HG02938 (cell line): Measurements from ENCODE around the gene ZFR.
"Not testable (repeated sequence)": the region's sequence is repeated elsewhere in the genome, so short reads cannot be mapped to it uniquely, and the experiment has no call there.

ENCODE experiments used
- ATAC-seq: cut with Tn5 transposase; IDR thresholded peaks from one replicate; pipeline ENCODE4 v1.9.1; 2021; ENCODE audit warnings: mild to moderate bottlenecking, moderate library complexity; ENCODE audit not compliant: unreplicated experiment

The ZFR gene

GRCh38 chr5:32413466-32414263 is 30.9 kb downstream of the ZFR start:
- ATAC-seq: no peak

DNA sequence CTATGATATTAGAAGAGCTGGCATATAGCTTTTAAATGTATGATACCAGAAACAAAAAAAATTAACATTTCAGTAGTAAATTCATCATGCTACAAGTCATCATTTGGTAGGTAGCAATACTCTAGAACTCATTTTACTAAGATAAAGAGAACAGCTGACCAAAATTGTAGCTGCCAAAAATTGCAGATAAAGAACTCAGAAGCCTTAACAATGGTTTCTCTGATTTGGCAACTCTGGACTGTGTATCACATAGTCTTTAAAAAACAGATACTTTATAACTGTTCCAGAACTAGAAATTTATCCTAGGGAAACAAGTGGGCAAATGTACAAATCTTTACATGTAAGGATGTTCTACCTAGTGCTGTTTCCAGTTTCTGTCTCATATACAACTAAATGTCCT is 33.9 kb downstream of the ZFR start:
- no peak for ATAC-seq

DNA sequence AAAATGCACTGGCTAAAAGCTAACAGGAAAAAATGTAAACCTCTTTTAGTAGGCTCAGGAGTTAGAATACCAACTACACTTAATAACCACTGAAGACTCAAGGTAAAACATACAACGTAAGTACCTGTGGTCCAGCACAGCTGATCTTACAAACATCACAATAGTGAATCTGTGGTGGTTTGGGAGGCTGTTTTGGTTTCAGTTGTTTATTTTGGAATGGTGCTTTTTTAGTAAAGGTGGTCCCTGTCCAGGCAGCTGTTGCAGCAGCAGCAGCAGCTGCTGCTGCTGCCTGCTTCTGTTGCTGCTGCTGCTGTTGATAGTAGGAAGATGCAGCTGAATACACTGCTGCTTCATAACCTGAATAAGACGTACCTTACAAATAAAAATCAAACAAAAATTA is 37.9 kb downstream of the ZFR start:
- no peak for ATAC-seq

- no peak for ATAC-seq
These were observed 39.0 kb downstream of the ZFR start for GRCh38 chr5:32405507-32405906.

DNA sequence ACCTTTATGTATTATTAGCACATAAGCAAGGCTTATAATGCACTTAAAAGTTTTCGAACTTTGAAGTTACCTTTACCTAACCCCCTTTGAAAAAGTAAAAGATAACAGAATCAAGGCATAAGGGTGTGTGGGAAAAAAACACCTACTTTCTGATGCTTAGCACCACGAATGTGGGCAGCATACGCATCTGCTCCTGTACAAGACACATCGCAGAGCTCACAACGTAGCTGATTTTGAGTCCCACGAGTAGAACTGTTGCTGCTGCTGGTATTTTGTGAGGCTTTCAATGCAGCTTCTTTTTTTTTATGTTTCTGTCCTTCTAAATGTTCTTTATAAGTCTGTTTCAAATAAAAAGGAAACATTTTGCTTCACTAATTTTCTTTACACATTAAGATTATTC is 40.8 kb downstream of the ZFR start:
- ATAC-seq: no peak

DNA sequence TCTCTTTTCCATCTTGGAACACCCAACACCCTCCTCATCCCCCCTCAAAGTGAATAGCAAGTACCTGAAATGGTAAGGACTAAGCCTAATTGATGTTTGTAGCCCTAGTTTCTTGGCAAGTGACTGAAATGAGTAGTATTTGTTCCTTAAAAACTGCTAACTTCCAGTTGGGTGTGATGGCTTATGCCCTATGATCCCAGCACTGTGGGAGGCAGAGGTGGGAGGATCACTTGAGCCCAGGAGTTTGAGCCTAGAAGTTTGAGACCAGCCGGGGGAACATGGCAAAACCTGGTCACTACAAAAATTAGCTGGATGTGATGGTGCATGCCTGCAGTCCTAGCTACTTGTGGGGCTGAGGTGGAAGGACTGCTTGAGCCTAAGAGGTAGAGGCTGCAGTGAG is 44.1 kb downstream of the ZFR start:
- no peak for ATAC-seq

DNA sequence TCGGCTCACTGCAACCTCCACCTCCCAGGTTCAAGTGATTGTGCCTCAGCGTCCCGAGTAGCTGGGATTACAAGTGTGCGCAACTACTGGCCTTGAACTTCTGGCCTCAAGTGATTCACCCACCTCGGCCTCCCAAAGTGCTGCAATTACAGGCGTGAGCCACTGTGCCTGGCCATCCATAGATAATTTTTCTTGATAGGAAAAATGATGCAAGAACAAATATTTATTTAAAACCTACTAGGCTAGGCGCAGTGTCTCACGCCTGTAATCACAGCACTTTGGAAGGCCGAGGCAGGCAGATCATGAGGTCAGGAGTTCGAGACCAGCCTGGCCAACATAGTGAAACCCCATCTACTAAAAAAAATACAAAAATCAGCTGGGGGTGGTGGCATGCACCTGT is 45.8 kb downstream of the ZFR start:
- ATAC-seq: not testable (repeated sequence)

GRCh38 chr5:32394981-32395380 is 49.6 kb downstream of the ZFR start:
- no peak for ATAC-seq

GRCh38 chr5:32392039-32392438 is 52.5 kb downstream of the ZFR start:
- ATAC-seq: no peak

DNA sequence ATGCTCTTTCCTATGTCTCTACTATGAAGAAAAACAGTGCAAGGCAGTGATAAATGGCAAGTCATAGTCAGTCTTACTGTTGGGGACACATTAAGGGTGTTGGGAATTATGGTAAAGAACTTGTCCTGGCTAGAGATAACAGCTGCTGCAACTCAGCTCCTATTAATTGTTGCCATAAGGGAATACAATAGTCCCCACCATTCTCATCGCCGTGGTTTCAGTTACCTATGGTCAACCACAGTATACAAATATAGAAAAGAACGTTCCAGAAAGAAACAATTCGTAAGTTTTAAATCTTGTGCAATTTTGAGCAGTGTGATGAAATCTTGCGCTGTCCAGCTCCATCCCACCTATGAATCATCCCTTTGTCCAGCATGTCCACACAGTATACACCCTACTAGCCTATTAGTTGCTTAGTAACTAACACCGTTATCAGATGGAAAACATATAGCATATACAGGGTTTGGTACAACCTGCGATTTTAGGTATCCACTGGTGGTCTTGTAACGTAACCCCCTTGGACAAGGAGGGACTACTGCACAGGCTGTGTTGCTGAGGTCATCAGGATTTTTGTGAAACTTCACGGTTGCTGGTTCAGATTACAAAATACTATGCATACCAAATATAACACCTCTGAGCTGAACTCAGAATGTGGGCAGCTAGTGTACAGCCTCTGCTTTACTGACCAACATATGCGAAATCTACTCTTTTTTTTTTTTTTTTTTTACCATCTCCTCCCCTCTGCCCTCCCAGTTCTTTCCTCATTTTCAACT is 53.5 kb downstream of the ZFR start:
- ATAC-seq: no peak

DNA sequence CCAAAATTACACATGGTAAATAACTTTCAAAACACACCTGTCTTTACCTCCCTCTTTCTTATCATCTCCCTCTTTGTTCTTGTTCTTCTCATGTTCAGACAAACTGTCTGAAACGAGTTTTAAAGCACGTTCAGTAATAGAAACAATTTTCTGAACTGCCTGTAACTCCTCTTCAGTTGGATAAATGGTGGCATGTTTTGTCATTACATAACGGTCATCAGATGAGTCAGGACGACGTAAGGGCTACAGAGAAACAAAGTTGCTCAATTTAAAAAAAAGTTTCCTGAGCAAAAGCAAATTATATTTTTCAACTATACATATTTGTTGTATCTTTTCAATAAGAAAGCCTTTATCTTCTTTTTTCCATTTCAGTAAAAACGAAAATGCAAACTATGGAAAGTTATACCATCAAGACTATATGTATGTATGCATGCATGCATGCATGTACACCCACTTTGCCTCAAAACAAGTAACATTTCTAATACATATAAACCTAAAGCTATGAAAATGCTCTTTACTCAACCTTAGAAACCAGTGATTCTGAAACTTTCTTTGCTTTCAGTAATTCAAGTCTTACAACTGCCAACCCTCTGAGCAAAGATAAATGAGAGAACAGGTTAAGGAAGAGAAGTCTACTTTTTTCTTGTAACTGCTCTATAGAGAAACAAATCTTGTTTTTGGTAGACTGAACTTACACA is 56.0 kb downstream of the ZFR start:
- ATAC-seq: no peak

- ATAC-seq: no peak
These were observed 56.7 kb downstream of the ZFR start for GRCh38 chr5:32387841-32388240.

GRCh38 chr5:32387211-32387610 is 57.3 kb downstream of the ZFR start:
- ATAC-seq: no peak

GRCh38 chr5:32384621-32385020 is 59.9 kb downstream of the ZFR start:
- no peak for ATAC-seq

GRCh38 chr5:32383586-32383985 is 61.0 kb downstream of the ZFR start:
- no peak for ATAC-seq

DNA sequence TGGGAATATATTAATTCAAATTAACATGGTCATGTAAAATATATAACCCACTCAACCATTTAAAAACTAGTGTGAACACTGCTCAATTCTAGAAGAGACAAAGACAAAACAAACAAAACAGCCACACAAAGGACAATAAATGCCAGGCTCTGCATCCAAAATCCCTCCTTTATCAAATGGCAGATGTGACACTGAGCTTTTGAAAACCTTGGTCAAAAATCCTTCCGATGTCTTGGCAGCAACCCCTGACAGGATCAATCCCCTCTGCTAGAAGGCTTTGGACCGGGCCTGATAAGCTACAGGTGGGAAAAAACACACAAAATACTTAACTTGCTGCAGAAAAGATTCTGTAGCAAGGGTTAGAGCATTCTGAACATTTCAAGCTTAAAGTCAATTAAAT is 61.5 kb downstream of the ZFR start:
- no peak for ATAC-seq

- ATAC-seq: no peak
These were observed 65.1 kb downstream of the ZFR start for GRCh38 chr5:32379421-32379820.

GRCh38 chr5:32378966-32379365 is 65.6 kb downstream of the ZFR start:
- ATAC-seq: no peak

DNA sequence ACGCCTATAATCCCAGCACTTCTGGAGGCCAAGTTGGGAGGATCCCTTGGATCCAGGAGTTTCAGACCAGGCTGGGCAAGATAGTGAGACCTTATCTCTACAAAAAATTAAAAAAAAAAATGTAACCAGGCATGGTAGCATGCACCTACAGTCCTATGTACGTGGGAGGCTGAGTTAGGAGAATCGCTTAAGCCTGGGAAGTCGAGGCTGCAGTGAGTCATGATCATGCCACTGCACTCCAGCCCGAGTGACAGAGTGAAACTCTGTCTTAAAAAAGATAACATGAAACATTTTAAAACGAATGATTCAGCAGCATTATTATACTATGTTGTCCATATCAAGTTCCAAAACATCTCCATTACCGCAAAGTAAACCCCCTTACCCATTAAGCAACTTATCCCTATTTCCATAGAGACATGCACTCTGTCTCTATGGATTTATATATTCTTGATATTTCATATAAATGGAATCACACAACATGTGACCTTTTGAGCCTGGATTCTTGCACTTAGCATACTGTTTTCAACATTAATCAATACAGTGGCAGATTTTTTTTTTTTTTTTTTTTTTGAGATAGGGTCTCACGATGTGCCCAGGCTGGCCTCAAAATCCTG is 74.9 kb downstream of the ZFR start:
- ATAC-seq: no peak

DNA sequence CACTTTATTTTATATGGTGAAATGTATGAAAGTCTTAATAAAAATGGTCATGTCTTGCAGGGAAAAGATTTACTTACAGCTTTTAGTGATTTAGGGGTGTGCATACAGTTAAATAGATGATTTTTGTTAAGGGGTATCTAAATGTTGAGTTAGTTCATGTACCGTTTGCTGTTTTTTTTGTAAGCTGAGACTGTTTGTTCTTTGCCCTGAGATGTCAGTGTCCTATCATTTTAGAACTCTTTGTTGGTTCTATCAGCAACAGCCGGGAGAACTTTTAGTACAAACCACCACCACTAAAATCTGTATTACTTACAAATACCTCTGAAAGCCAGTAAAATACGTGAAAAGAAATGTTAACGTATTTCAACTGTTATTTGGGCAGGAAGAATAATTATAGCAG is 75.5 kb downstream of the ZFR start:
- ATAC-seq: no peak

DNA sequence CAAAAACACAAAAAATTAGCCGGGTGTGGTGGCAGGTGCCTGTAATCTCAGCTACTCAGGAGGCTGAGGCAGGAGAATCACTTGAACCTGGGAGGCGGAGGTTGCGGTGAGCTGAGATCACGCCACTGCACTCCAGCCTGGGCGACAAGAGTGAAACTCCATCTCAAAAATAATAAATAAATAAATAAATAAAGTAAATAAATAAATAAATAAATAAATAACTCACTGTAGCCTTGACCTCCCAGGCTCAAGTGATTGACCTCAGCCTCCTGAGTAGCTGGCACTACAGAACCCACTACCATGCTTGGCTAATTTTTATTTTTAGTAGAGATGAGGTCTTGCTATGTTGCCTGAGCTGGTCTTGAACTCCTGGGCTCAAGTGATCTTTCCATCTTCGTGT is 77.3 kb downstream of the ZFR start:
- ATAC-seq: not testable (repeated sequence)
